Endothelial cell of umbilical vein (primary cell): Measurements from ENCODE around the gene TDP1. TPM values are rescaled to one million over a fixed set of nuclear protein-coding genes. Genes with fewer than 3 reads are reported as not detected.

Experiments used
- BruUV-seq: library from RNA; stranded (reverse); fragments of 400-500 nt; replicated peaks from 2 replicates; lab custom pipeline; 2021; lab: Mats Ljungman, UMichigan
- CTCF ChIA-PET: fragments of 300-600, 350-600 bp; sonication (Branson Sonifier 250); formaldehyde crosslinking; loops from one replicate; lab custom pipeline; 2021; ENCODE audit warnings: antibody characterized with exemption, inconsistent platforms; lab: Charles Lee
- POLR2A ChIA-PET: fragments of 300-600, 350-600 bp; sonication (Branson Sonifier 250); formaldehyde crosslinking; loops from one replicate; lab custom pipeline; 2021; ENCODE audit warnings: antibody characterized with exemption, inconsistent platforms; lab: Charles Lee
- DNase-seq: peaks from one replicate; pipeline ENCODE4 v3.0.0-alpha.2; 2011; ENCODE audit warnings: low read depth, low spot score
- FAIRE-seq: peaks from 2 replicates; lab custom pipeline; 2011; peaks lifted over from hg19 to GRCh38; lab: Jason Lieb, UNC
- H2AFZ ChIP-seq: 2 replicates; pipeline ENCODE4 v1.6.0; 2012; ENCODE audit warnings: low read depth, low read length, control low read depth, inconsistent platforms
- H3K27ac ChIP-seq: 2 replicates; pipeline ENCODE4 v1.5.1; 2011; ENCODE audit warnings: low read depth, mild to moderate bottlenecking, control low read depth, low read length, moderate library complexity; ENCODE audit not compliant: insufficient read depth
- H3K27me3 ChIP-seq, 2 experiments: 2 replicates each; pipeline versions ENCODE4 v1.6.0 to v1.6.1; 2011; ENCODE audit warnings: low read length in 2 of 2, mixed read lengths in 1 of 2; ENCODE audit not compliant: control insufficient read depth in 2 of 2, insufficient read depth in 2 of 2
- H3K36me3 ChIP-seq, 2 experiments: 2 replicates in 1 of 2; 3 replicates in 1 of 2; pipeline ENCODE4 v1.5.1; 2011; ENCODE audit warnings: low read length in 2 of 2, mild to moderate bottlenecking in 1 of 2, moderate library complexity in 1 of 2; ENCODE audit not compliant: control insufficient read depth in 2 of 2, insufficient read depth in 2 of 2; ENCODE audit errors: extremely low read depth in 1 of 2
- H3K4me1 ChIP-seq: 3 replicates; pipeline ENCODE4 v1.5.1; 2011; ENCODE audit warnings: mild to moderate bottlenecking, low read length; ENCODE audit not compliant: control insufficient read depth, insufficient read depth; ENCODE audit errors: extremely low read depth
- H3K4me2 ChIP-seq: 2 replicates; pipeline ENCODE4 v1.6.1; 2011; ENCODE audit warnings: low read length, control low read depth, mixed read lengths; ENCODE audit not compliant: insufficient read depth
- H3K4me3 ChIP-seq, 3 experiments: fragments of 200-600 bp in 1 of 3; sonication (generic), shearing (Covaris generic) in 1 of 3; replicated peaks in 1 of 3; 2 replicates each; pipeline ENCODE4 v1.5.1; 2011 to 2016; ENCODE audit warnings: control low read depth in 3 of 3, low read length in 3 of 3, mild to moderate bottlenecking in 2 of 3, inconsistent platforms in 1 of 3, low read depth in 1 of 3, moderate library complexity in 1 of 3; ENCODE audit not compliant: insufficient read depth in 1 of 3
- H3K79me2 ChIP-seq: 2 replicates; pipeline ENCODE4 v1.6.0; 2012; ENCODE audit warnings: low read length, inconsistent platforms; ENCODE audit not compliant: control insufficient read depth, insufficient read depth
- H3K9ac ChIP-seq: replicated peaks from 2 replicates; pipeline ENCODE3; 2011; ENCODE audit warnings: low read length, control low read depth; ENCODE audit not compliant: insufficient read depth; ENCODE audit errors: extremely low read depth
- H3K9me1 ChIP-seq: replicated peaks from 3 replicates; pipeline ENCODE4 v1.6.0; 2011; ENCODE audit warnings: mild to moderate bottlenecking, low read length; ENCODE audit not compliant: control insufficient read depth, insufficient read depth; ENCODE audit errors: extremely low read depth
- H3K9me3 ChIP-seq: replicated peaks from 2 replicates; pipeline ENCODE4 v1.5.1; 2012; ENCODE audit warnings: low read length, inconsistent platforms; ENCODE audit not compliant: control insufficient read depth, insufficient read depth
- H4K20me1 ChIP-seq: replicated peaks from 2 replicates; pipeline ENCODE3; 2011; ENCODE audit warnings: mild to moderate bottlenecking, low read length; ENCODE audit not compliant: control insufficient read depth, insufficient read depth; ENCODE audit errors: extremely low read depth
- CTCF ChIP-seq, 2 donors: IDR thresholded peaks; 1 replicate in 1 of 2; 2 replicates in 1 of 2; pipeline ENCODE4 v1.5.1; 2011; ENCODE audit warnings: low read length in 2 of 2, mild to moderate bottlenecking in 2 of 2, moderate library complexity in 2 of 2, control low read depth in 1 of 2, inconsistent platforms in 1 of 2, low read depth in 1 of 2; ENCODE audit not compliant: insufficient read depth in 1 of 2; ENCODE audit errors: extremely low read depth in 1 of 2
- EZH2 ChIP-seq: IDR thresholded peaks from 2 replicates; pipeline ENCODE4 v1.6.1; 2012; ENCODE audit warnings: borderline replicate concordance, low read depth, mild to moderate bottlenecking, moderate library complexity, low read length, inconsistent platforms; ENCODE audit not compliant: severe bottlenecking
- FOS ChIP-seq: IDR thresholded peaks from 2 replicates; pipeline ENCODE4 v1.6.1; 2011; ENCODE audit warnings: mild to moderate bottlenecking, low read length, moderate library complexity, borderline replicate concordance; ENCODE audit not compliant: insufficient read depth
- GATA2 ChIP-seq: IDR thresholded peaks from 2 replicates; pipeline ENCODE4 v1.7.0; 2011; ENCODE audit warnings: low read depth, mild to moderate bottlenecking, moderate library complexity, mixed read lengths, low read length; ENCODE audit not compliant: insufficient read length, insufficient read depth
- JUN ChIP-seq: IDR thresholded peaks from 2 replicates; pipeline ENCODE4 v1.6.1; 2011; ENCODE audit warnings: borderline replicate concordance, low read depth; ENCODE audit not compliant: insufficient read length, insufficient read depth
- MAX ChIP-seq: IDR thresholded peaks from 2 replicates; pipeline ENCODE4 v1.6.1; 2011; ENCODE audit not compliant: insufficient read depth, insufficient read length
- MYC ChIP-seq: IDR thresholded peaks from one replicate; pipeline ENCODE4 v1.6.1; 2011; ENCODE audit warnings: mild to moderate bottlenecking, low read depth, low read length
- POLR2A ChIP-seq: IDR thresholded peaks from 2 replicates; pipeline ENCODE4 v1.6.1; 2012; ENCODE audit warnings: low read depth, mild to moderate bottlenecking, control low read depth, low read length
- POLR2AphosphoS5 ChIP-seq: IDR thresholded peaks from 2 replicates; pipeline ENCODE4 v1.6.1; 2012; ENCODE audit warnings: low read depth, mild to moderate bottlenecking, control low read depth, low read length, moderate library complexity; ENCODE audit not compliant: insufficient read depth
- dilution Hi-C: fragments of 300-500 bp; cut with MboI; formaldehyde crosslinking; loops from one replicate; pipeline ENCODE4 v1.15.0; 2019; ENCODE audit warnings: low sequenced_read_pairs; ENCODE audit not compliant: extremely low pct_ligation_motif_present
- intact Hi-C: fragments of 100-400 bp; cut with micrococcal nuclease; formaldehyde crosslinking; loops from one replicate; pipeline ENCODE4 v1.10.0; 2022
- polyA plus RNA-seq, 4 experiments: library from polyadenylated mRNA; depleted of rRNA in 3 of 4; stranded (reverse) in 3 of 4; unstranded in 1 of 4; fragments of >200 nt; gene quantifications; 2 replicates each; pipeline versions ENCODE4 v1.2.1 to v1.2.3, GENCODE V29; 2011 to 2012; ENCODE audit warnings: missing spikeins in 1 of 4
- total RNA-seq: library from RNA; stranded (reverse); gene quantifications from 2 replicates; pipeline ENCODE4 v1.2.3, GENCODE V29; 2021

TDP1 gene
- total and polyA plus RNA-seq, 2 donors (not counting 3 experiments of a cell fraction or from before 2014, with no cell fraction given), result 14.1 to 30.5 TPM

GRCh38 chr14:89921346-89921745, 34.4 kb upstream of the TDP1 start:
- Histone ChIP-seq H3K9ac (no peak overlapping the region), H3K27ac (no peak overlapping the region), H4K20me1 (no peaks in the 10 kb centered on the region)

GRCh38 chr14:89922031-89922907, 33.5 kb upstream of the TDP1 start:
- H4K20me1 ChIP-seq, result no peaks in the 10 kb centered on the region
- H3K9me1 ChIP-seq, result no peaks in the 10 kb centered on the region
- TF ChIP-seq FOS (no peak), MYC (no peak), JUN (no peak), CTCF (IDR thresholded peaks at IDR 0.05; ENCODE audit: extremely low read depth in 1 of 2, insufficient read depth in 1 of 2, low read depth in 1 of 2, low read length in 2 of 2) (no peak), MAX (no peak), POLR2A (no peak), GATA2 (no peak), POLR2AphosphoS5 (no peak), EZH2 (no peak)
- H2AFZ ChIP-seq, result peak overlapping the region; percentile 56
- POLR2A ChIA-PET, result no interaction called here
- H3K27me3 ChIP-seq, result no peaks in the 10 kb centered on the region
- H3K4me3 ChIP-seq, result no peak overlapping the region
- CTCF ChIA-PET, result interaction anchor here (0.8 to 3.0 kb wide), 5 partner anchors 7 to 895 kb away, joined by 3 to 14 read pairs (median 6); no protein-coding TSS in a partner anchor
- no TSS peak for BruUV-seq
- intact Hi-C loops, result no loop called here
- H3K9ac ChIP-seq, result no peak overlapping the region
- no peaks in the 10 kb centered on the region for H3K79me2 ChIP-seq
- DNase-seq, result no peak
- peak overlapping the region; percentile 26 for H3K4me2 ChIP-seq
- dilution Hi-C loops, result no loop called here
- no peaks in the 10 kb centered on the region for H3K9me3 ChIP-seq
- peaks cover 23% of the 10 kb centered on the region for H3K4me1 ChIP-seq
- peak; percentile 18 for FAIRE-seq
- H3K36me3 ChIP-seq, result no peaks in the 10 kb centered on the region
- peak overlapping the region; percentile 49 for H3K27ac ChIP-seq

More at GRCh38 chr14:89921346-89921745, 34.4 kb upstream of the TDP1 start:
- ChIA-PET CTCF (interaction anchor here (0.8 to 3.0 kb wide), 5 partner anchors 8 to 894 kb away, joined by 3 to 14 read pairs (median 6); no protein-coding TSS in a partner anchor), POLR2A (no interaction called here)
- no peak for TF ChIP-seq GATA2
- FAIRE-seq, result peak; percentile 31
- H2AFZ ChIP-seq, result no peak overlapping the region
- H3K4me2 ChIP-seq, result no peak overlapping the region
- H3K9me1 ChIP-seq, result no peaks in the 10 kb centered on the region
- no peak overlapping the region for H3K4me3 ChIP-seq
- H3K79me2 ChIP-seq, result no peaks in the 10 kb centered on the region
- intact Hi-C loops, result no loop called here
- DNase-seq, result no peak
- dilution Hi-C loops, result no loop called here
- H3K36me3 ChIP-seq, result no peaks in the 10 kb centered on the region
- no TSS peak for BruUV-seq
- peaks cover 13% of the 10 kb centered on the region for H3K4me1 ChIP-seq
- H3K27me3 ChIP-seq, result no peaks in the 10 kb centered on the region
- no peaks in the 10 kb centered on the region for H3K9me3 ChIP-seq
